Stimulated activated CD8-positive, alpha-beta memory T cell treated with anti-CD3 and anti-CD28 coated beads, Interleukin-7, amount 100 ng/mL, for 48 hours (primary cell): ENCODE results near the gene SSBP2.
"Not testable (repeated sequence)": the region's sequence is repeated elsewhere in the genome, so short reads cannot be mapped to it uniquely, and the experiment has no call there.

Experiments
- DNase-seq, 2 donors: peaks; one replicate each; pipeline ENCODE4 v3.0.0-alpha.2; 2020; ENCODE audit warnings: low read depth in 1 of 2; ENCODE audit errors: extremely low read depth in 1 of 2

SSBP2 gene

GRCh38 chr5:81740758-81741157, 10.1 kb downstream of the SSBP2 start:
- no peak for DNase-seq

GRCh38 chr5:81739291-81739690, 11.6 kb downstream of the SSBP2 start:
- DNase-seq: no peak

DNA sequence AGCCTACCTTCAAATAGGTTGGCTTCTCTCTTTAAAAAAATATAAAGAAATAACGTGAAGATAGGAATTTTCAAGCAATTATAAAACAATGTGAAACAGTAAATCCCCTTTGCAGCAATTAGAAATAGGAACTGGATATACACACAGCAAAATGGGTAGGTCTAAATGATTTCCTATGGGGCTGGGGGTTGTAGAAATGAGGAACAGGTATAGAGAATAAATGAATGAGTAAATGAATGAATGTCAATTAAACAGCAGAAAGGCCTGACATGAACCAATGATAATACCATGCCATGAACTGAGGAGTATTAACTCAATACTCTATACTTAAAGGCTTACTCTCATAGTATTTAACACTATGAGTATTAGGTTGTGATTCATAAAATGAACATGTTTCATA, 21.6 kb downstream of the SSBP2 start:
- DNase-seq: no peak

GRCh38 chr5:81728301-81728700, 22.6 kb downstream of the SSBP2 start:
- DNase-seq: no peak

DNA sequence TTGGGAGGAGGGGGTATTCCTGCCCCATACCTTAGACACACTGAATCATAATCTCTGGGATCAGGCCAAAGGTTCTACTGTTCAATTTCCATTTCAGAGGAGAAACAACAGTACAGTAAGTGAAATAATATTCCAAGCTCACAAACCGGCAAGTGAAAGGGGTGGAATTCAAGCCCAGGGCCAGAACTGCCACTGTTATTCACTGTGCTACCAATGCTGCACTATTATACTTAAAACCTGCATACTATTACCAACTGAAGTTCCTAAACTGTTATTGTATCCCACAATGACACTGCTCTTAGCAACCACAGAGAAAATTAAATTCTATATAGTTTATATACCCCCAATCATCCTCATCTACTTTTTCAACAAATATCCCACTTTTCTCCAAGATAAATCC, 24.6 kb downstream of the SSBP2 start:
- DNase-seq: no peak

DNA sequence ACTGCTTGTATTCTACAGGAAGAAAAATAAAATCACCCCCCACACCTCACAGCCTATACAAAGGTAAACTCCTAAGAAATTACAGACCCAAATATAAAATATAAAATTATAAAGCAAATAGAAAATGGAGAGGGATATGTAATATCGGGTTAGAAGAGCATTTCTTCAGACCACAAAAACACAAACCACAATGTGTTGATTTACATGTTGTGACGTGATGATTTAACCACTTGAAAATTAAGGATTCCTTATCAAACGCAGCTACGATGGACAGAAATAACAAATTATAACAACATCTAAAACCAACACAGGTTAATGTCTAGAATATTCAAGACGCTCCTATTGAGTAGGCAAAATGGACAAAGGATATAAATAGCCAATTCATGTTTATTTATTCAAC, 26.3 kb downstream of the SSBP2 start:
- no peak for DNase-seq

- no peak for DNase-seq
Measured at GRCh38 chr5:81724108-81724507, 26.8 kb downstream of the SSBP2 start.

- DNase-seq: no peak
Measured at GRCh38 chr5:81721049-81721448, 29.8 kb downstream of the SSBP2 start.

GRCh38 chr5:81719743-81720345, 31.1 kb downstream of the SSBP2 start:
- no peak for DNase-seq

- no peak for DNase-seq
Measured at GRCh38 chr5:81718300-81718699, 32.6 kb downstream of the SSBP2 start.

DNA sequence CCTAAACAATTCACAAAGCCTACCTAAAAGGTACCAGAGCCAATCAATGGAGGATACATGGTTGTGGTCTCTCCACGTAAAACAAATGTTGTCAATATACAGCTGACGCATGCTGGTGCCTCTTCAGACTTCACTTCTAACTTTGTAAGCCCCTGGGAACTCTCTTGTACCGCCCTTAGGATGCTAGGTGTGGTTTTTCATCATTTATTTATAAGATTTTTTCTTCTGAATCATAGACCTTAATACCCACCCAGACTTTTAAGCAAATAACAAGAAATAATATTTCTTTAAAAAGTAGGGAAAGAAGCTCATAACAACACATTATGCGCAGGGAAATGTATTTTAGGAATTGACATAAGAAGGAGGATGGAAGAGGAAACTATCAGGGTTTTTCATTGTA, 33.0 kb downstream of the SSBP2 start:
- DNase-seq: no peak

DNA sequence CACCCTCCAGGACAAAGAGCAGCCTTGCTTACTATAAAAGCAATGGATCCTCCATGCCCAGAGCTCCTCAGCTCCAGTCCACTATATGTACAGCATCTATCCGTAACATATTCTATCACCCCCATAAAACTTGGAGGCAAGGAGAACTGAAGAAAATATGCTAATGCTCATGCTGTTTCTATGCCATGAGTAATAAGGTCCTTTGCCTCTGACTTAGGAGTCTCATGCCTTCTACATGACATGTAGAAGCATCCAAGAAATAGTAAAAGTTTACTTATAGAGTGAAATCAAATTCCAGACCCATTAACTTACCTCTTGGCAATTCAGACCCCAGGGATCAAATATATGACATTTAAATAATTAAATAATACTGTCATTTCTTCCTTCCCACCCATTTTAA, 33.7 kb downstream of the SSBP2 start:
- DNase-seq: no peak

DNA sequence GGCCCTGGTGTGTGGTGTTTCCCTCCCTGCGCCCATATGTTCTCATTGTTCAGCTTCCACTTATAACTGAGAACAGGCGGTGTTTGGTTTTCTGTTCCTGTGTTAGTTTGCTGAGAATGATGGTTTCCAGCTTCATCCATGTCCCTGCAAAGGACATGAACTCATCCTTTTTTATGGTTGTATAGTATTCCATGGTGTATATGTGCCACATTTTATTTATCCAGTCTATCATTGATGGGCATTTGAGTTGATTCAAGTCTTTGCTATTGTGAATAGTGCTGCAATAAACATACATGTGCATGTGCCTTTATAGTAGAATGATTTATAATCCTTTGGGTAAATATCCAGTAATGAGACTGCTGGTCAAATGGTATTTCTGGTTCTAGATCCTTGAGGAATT, 36.8 kb downstream of the SSBP2 start:
- DNase-seq: not testable (repeated sequence)

GRCh38 chr5:81708889-81709288, 42.0 kb downstream of the SSBP2 start:
- no peak for DNase-seq

- no peak for DNase-seq
Measured at GRCh38 chr5:81703840-81704239, 47.1 kb downstream of the SSBP2 start.

DNA sequence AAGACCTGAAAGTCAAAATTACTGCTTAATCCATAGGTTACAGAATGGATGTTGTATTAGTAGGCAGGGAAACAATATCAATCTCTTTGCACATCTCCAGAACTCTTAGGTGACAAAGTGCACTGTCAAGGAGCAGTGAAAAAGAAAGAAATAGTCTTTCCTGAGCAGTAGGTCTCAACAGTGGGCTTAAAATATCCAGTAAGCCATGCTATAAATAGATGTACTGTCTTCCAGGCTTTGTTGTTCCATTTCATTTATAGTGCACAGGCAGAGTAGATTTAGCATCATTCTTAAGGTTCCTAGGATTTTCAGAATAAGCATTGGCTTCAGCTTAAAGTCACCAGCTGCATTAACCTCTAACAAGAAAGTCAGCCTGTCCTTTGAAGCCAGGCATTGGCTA, 50.7 kb downstream of the SSBP2 start:
- no peak for DNase-seq

DNA sequence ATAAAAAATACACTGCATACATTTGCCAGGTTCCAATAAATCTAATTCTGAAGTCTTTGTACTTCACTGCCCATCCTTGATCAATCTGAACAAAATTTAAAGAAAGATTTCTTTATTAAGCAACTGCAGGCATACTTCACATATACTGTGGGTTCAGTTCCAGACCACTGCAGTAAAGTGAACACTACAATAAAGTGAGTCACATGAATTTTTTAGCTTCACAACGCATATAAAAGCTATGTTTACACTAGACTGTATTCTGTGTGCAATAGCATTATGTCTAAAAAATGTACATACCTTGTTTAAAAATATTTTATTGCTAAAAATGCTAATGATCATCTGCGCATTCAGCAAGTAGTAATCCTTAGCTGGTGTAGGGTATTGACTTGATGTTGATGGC, 52.1 kb downstream of the SSBP2 start:
- DNase-seq: no peak

DNA sequence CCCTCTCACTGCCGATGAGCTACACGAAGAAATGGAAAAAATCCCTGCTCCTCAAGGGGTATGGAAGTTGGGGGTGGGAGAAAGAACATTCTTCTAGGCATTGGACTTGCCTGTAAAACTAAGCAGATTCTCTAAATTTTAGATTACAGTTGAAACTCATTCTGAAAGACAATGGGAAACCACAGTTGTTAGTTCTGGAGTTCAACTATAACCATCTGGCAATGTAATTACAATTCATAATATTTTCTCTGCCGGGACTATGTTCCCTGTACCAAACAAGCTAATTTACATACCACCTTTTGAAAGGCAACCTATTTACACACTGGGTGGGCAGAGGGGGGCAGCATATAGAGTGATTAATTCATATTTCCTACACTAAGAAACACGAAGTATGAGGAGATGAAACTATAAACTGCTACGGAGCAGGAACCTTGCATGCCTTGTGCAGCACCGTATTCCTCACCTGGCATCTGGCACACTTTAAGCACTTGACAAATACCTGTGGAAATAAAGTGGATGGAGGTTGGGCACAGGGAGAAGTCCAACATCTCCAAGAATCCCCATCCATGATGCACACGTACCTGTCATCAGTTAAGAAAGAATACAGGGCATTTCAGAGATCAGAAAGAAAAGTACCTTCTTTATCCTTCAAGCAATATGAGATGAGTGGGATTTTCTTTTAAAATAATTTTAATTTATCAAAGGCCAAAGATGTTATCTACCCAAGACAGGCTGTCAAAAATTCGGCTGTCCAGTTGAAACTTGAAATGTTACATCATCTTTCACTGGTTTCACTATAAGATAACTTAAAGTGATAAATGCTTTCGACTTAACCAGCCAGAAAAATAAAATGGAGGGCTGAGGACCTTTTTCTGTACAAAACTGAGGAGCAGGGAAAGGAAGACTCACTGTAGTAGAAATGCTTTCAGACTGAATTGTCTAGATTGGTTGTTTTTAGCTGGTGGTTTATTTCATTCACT, 54.2 kb downstream of the SSBP2 start:
- DNase-seq: no peak

DNA sequence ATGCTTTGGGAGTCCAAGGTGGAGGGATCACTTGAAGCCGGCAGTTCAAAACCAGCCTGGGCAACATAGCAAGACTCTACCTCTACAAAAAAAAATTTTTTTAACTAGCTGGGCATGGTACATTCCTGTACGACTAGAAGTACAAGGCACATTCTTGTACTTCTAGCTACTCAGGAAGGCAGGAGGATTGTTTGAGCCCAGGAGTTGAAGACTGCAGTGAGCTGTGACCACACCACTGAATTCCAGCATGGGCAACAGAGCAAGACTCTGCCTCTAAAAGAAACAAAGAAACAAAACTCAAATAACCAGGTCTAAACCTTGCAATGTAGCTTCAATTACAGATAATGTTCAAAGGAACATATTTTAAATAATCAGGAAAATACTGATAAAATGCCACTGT, 56.2 kb downstream of the SSBP2 start:
- no peak for DNase-seq

DNA sequence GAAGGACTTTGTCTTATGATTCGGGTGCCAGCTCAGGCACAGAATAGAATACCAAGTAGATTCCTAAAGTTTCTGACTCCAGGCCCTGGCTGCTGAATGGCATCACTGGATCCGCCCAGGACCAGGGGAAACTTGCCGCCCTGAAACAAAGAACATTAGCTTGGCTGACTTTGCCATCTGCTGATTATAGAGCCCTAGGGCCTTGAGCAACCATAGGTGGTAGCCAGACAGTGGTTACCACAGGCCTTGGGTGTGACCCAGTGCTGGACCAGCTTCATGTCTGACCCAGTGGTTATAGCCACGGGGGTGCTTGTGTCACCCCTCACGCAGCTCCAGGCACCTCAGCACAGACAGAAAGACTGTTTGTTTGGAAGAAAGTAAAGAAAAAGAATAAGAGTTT, 62.7 kb downstream of the SSBP2 start:
- no peak for DNase-seq

- no peak for DNase-seq
Measured at GRCh38 chr5:81687292-81687691, 63.6 kb downstream of the SSBP2 start.

DNA sequence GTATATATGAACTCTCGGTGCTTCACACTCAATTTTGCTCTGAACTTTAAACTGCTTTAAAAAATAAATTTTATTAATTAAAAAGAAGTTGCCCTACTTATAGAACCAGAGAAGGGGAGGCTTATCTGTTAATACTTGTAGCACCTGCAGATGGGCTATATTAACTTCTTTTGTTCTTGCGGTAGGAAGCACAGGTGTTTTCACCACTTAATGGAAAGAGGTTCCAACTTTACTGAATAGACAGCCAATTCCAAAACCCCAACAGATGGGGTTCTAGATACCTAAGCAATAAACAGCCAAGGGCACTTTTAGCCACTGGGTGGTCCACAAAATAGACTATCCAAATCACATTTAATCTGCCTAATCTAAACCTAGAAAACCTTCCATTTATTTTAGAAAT, 65.4 kb downstream of the SSBP2 start:
- no peak for DNase-seq
